ENCODE data around the gene CAPZB. TPM values are rescaled to one million over a fixed set of nuclear protein-coding genes. Genes with fewer than 3 reads are reported as not detected.

Gene CAPZB
- polyA plus RNA-seq, 3 donors = 229 to 280 (median 234) TPM

DNA sequence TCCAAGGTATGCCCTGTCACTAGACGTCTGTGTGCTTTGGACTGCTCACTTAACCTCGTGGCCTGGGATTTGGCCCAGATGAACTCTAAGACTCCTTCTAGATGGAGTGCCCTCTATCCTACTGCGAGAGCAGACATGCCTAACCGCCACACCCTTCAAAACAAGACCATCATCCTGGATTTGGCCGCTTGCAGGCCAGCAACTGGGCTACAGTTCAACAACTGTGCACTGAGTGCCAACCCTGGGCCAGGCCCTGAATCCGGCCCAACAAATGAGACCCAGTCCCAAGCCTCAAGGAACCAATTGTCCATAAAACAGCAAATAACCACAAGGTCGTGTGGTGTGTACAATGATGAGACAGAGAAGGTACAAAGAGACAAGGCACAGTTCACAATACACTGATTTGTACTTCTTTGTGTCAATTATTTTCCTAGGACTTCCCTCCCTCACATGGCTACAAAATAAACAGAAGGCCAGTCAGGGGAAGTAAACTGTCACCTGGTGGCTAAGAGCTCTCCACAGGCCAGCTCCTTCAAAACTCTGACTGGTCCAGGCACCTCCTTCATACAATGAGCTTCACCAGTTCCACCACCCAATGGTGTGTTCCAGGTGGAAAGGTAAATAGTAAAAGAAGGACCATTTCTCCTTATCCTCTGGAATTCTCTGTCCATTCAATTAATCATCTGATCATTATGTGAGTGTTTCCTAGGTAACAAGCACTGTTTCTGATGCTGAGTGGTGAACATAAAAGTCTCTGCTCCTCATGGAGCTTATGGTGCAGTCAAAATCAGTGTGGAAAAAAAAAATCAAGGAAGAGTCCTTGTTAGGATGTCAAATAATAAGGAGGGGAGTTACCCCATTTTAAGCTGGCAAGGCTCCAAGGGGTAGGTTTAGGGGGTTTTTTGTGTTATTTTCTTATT, 60.4 kb downstream of the CAPZB start:
- no peak for DNase-seq (ENCODE audit: extremely low read depth in 1 of 11, low read depth in 9 of 11, low spot score in 4 of 11)

DNA sequence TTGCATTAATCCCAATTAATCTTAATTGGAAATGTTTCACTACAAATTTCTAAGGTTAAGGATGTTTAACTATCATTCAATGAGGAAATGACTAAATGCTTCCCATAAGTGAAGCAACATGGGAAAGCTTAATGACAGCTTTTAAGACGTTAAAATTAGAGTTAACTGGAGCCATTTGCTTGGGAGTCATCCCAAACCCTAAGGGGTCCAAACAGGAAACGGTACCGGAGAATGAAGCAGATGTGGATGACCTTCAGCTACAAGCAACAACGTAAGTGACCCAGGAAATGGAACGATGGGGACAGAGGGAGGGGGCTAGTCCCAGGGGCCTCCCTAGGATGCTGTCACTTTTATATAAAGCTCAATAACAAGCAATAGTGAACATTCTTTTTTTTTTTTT, 62.2 kb downstream of the CAPZB start:
- no peak for DNase-seq (ENCODE audit: extremely low read depth in 1 of 11, low read depth in 9 of 11, low spot score in 4 of 11)

DNA sequence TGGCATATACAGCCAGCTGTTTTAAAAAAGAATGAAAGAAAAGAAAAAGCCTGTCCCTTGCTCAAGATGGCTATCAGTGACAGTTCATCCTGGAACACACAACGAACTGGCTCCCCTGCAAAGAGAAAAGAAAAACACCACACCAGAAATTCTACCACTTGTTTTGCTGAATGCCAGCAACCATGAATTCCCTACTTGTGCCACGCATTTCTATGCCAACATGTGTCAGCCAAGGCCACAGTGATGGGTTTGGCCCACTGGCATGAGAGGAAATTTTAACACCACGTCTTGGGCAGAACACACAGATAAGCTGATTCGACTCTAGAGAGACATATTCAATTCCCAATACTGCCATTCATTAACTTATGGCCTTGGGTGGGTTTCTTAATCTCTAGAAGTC, 64.0 kb downstream of the CAPZB start:
- DNase-seq (ENCODE audit: extremely low read depth in 1 of 11, low read depth in 9 of 11, low spot score in 4 of 11) = no peak

DNA sequence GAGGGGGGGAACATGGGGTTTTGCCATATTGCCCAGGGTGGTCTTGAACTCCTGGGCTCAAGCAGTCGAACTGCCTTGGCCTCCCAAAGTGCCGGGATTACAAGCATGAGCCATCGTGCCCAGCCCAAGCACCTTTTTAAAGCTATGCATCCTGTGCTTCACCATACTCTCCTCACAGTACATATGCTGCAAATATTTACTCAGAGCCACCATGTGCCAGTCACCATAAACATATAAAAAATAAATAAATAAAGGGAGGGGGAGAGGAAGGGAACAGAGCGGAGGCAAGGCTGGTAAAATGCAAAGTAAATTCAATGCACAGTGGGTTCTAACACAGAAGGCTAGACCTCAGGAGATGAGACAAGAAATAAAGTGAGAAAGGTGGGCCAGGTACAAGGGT, 64.7 kb downstream of the CAPZB start:
- no peak for DNase-seq (ENCODE audit: extremely low read depth in 1 of 11, low read depth in 9 of 11, low spot score in 4 of 11)

DNA sequence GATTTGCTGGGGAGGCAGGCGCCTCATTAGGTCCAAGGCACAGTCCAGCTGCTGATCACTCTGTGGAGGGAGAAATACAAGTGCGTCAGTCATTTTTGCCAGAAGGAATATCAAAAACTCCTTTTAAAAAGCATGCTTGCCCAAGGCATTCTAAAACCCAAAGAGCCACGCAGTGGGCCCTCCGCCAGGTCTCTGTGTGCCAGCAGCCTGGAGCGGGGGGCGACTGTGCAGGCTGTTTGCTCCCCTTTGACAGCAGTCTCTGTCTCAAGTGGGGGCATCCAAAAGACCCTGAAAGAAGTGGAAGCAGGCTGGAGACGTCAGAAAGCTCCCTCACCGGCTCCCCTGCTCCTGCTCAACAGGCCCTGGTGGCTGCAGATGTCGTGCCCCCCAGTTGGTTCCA, 65.6 kb downstream of the CAPZB start:
- no peak for DNase-seq (ENCODE audit: extremely low read depth in 1 of 11, low read depth in 9 of 11, low spot score in 4 of 11)

DNA sequence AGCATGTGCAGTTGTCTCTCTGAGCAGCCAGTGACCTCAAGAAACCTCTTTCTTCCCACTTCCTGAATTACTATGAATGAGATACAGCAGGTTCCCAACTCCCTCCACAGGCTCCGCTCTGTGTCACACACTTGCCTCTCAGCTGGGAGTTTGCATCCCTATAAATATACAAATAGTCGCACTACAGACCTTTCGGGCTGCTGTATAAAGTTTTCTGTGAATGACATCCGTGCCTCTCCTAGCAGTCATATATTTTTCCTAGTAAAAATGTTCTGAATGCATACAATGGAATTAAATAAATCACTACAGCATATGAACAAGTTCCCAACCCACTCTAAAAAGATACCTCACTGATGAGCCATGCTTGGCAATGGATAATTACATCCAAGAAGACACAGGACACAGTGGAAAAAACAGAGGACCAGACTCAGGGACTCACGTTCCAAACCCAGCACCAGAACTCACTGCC, 66.8 kb downstream of the CAPZB start:
- no peak for DNase-seq (ENCODE audit: extremely low read depth in 1 of 11, low read depth in 9 of 11, low spot score in 4 of 11)

DNA sequence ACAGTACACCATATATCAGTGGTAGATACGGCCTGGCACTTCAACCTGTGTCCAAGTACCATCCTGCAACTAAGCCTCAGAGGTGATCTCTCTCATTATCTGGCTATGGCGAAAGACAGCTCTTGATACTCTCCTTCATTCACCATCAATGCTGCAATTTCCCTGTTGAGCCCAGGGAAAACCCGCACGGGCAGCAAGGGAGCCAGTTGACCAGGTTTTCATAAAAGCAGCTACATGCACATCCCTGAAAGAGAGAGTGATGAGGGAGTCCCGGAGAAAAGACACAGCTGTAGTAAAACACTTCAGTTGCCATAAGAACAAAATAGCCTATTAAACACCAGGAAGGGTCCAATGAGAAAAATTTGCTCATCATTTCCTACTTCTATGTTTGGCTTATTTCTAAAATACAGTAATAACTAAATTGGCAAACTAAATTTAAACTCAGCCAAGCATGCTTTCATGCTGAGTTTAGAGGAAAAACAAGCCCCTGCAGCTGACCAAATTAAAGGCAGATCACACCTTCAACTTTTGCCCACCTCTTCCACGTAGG, 68.3 kb downstream of the CAPZB start:
- DNase-seq (ENCODE audit: extremely low read depth in 1 of 11, low read depth in 9 of 11, low spot score in 4 of 11) = no peak

DNA sequence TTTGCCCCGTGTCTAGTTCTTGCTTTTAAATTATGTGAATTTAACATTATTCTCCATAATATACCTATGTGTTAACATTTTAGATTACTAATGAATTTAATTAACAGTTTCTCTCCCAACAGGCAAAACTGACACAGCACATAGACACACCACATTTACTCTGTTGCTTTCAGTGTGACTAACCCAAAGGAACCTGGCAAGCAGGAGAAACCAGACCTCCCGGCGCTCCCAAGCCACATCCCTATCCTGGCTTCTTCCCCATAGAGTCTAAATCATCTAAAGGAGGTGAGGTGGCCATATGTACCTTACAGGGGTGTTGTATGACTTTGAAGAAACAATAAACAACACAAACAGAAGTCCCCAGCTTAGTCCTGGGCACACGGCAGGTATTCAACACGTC, 69.2 kb downstream of the CAPZB start:
- DNase-seq (ENCODE audit: extremely low read depth in 1 of 11, low read depth in 9 of 11, low spot score in 4 of 11) = no peak

DNA sequence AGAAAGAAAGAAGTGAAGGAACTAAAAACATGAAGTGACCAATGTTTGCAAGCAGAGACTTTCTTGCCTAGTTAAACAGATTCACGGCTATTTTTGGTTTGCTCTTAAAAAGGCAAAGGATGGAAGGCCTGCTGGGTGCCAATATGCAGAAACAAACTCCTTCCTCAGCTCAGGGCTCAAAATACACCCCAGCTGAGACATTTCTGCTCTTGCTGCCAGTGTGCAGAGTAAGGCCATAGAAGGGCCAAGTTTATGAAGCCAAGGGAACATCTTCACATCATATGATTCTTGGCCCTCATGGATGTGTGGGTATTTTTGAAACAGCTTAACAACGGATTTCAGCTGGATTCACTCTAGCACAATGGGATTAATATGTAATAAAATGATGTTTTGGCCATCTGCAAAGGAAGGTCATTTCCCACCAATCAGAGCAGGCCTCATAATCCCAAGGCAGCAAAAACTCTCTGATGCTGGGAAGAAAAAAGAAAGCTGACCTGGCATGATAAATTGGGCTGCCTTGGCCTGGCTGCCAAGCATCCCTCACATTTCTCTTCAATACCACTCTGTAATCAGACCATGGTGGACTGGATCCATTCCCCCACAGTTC, 70.7 kb downstream of the CAPZB start:
- no peak for DNase-seq (ENCODE audit: extremely low read depth in 1 of 11, low read depth in 9 of 11, low spot score in 4 of 11)

DNA sequence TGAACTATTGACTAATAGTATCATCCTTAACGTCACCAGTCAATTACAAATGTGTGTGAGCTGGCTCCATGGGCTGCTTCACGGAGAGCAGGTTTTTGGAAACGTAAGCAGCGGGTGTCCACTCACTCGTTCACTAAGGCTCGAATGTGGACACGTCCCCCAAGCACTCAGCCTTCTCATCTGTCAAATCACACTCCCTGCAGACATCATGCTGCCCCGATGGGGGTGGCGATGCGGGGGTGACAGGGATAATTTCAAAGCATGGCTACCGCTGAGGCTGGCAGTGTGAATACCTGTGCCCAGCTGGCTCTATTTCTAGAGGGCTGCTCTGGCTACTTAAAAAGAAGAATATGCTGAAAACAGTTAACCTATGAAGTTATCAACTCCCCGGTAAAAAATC, 71.3 kb downstream of the CAPZB start:
- no peak for DNase-seq (ENCODE audit: extremely low read depth in 1 of 11, low read depth in 9 of 11, low spot score in 4 of 11)

DNA sequence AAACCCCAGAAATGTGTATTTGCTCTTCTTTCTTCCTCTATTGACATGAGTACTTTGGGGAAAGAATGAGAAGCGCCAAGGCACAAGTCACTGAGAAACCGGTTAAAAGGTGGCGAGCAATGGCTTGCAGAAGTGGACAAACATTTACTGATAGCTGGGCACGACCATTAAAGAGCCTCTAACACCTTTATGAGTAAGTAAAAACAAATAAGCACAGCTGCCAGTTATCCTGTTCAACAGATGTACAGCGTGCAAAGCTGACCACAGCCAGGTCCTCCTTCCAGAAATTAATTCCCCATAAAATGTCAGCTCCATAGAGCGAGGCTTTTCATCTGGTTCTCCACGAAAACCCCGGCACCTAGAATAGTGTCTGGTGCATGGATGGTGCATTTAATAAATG, 72.7 kb downstream of the CAPZB start:
- DNase-seq (ENCODE audit: extremely low read depth in 1 of 11, low read depth in 9 of 11, low spot score in 4 of 11) = no peak

DNA sequence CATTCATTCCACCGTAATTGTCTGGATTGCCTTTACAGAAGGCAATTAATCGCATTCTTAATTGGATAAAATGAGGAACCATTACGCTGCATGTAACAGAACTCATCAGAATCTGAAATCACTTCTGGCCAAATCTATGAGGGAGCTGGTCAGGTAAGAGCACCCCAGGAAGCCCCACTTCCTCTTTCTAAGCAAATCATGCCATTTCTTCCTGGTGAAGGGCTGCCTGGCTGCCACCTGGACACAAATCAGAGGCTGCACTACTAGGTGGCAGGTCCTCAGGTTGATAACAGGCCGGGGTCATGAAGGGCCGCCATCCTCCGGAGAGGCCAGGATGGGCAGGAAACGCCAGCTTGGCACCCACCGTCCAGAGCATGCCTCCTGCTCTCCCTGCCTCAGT, 73.7 kb downstream of the CAPZB start:
- no peak for DNase-seq (ENCODE audit: extremely low read depth in 1 of 11, low read depth in 9 of 11, low spot score in 4 of 11)

DNA sequence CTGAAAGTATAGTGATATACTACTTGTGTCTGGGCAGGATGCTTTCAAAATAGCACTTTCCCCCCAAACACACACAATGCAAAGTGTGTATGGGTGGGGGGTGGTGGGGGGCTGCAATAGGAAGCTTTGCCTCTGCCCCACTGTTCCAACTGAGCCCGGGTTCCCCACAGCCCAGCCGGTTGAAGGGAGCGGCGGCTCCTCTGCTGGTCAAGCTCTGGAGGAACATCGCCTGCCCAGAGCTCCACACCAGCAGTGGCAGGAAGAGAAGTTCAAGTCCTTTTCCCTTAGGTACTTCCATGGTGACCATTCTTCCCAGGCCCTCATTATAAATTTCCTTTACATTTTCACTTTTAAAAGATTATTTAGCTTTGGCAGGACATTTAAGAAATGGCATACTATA, 74.9 kb downstream of the CAPZB start:
- no peak for DNase-seq (ENCODE audit: extremely low read depth in 1 of 11, low read depth in 9 of 11, low spot score in 4 of 11)

DNA sequence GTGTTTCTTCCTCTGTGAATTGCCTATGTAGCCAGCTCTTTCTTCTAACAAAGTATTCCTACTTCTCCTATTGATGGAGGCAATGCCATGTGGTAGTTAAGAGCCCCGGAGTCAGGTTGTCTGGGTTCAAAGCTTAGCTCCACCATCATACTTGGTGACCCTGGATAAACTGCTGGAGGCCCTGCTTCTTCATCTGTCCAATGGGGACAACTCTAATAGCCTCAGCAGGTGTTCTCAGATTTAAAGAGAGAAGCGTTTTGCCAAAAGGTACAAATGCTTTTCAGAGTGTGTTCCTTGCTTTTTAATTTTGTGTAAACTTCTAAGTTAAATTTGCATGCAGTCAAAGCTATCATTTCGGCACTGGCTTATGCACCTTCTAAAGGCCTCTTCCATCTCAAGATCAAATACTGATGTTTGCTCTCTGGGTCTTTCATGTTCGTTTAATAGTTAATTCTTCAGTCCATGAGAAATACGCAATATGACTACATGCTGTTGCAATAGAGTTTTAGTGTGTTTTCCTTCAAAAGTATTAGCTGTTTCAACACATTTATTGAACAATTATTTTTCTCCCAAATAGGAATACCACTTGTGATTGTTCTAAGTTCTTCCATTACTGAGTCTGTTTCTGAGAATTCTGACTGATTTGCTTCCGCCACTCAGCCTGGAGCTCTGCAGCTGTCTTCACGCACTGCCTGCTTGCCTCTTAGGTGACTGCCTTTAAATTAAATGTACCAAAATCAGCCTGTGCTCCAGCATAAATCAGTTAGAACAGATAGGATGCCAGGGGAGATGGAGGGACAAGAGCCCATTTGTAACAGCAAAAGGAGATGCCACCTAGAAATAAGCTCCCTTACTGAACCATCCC, 75.6 kb downstream of the CAPZB start:
- no peak for DNase-seq (ENCODE audit: extremely low read depth in 1 of 11, low read depth in 9 of 11, low spot score in 4 of 11)

DNA sequence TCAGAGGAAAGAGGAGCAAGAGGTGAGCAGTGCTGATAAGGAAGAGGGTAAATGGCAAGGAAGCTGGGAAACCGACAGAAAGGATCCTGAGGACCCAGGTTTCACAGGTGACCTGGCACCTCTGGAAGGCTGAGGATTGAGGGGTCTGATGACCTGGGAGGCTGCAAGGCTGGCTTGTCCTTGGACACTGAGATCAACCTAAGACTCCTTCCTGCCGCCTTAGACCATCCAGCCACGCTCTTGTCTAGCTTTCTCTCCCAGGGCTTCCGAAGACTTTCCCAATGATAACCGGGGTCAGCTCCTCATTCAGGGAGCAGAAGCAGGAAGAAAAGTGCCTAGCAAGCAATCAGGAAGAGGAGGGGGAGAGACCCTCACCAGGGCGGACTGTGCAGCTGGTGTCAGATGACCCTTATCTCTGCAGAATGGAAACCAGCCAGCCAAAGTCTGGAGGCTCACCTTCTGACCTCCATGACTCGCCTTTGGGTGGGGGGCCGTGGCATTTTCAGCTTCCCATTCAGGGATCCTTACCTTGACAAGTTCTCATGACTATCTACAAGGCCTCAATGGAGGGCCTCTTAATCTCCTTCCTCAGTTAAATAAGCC, 77.7 kb downstream of the CAPZB start:
- no peak for DNase-seq (ENCODE audit: extremely low read depth in 1 of 11, low read depth in 9 of 11, low spot score in 4 of 11)

DNA sequence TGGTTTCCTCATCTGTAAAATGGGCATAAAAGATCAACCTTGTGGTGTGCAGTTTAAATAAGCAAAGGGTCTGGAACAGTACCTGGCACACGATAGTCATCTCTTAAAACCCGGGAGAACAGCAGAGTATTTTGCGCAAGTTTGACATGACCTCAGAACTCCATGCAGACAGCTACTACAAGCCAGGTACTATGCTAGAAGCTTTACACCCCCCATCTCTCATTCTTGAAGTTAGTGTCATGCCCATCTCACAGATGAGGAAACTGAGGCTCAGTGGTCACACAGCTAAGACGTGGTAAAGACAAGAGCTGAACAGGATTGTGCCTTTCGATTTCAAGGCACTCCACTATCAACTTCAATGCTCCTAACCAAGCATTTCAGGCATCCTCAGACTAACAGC, 78.7 kb downstream of the CAPZB start:
- no peak for DNase-seq (ENCODE audit: extremely low read depth in 1 of 11, low read depth in 9 of 11, low spot score in 4 of 11)

DNA sequence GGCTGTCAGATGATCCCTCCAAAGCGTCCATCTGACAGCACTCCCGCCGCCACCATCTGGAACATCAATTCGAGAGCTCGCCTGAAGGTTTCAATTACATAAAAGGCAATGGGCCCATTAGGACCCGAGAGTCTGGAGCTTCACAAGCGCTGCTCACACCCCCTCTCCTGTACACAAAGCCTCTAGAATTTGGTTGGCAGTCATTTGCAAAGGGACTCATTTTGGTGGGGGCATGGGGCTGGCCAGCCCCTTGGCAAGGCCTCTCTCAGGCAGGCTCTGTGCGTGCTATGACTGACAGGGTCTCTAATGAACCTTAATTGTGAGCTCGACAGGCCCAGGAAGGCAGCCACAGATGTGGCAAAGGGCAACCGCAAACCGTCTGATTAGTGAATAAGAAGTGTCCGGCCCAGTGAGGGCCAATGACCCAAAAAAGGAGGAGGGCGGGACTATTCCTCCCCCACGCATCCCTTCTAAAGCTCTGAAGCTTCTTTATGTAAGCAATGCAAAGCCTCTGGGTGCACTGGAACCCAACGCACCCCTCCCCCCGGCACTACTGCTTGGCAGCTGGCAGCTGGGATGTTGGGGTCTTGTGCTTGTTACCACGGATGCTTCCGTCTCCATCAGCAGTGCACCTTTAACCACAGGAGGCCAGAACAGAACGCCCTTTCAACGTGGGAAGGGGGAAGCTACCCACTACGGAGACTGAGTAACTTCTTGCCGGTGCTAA, 79.4 kb downstream of the CAPZB start:
- peak in 4 of 11 donors; percentile 36 to 65 (median 48) for DNase-seq (ENCODE audit: extremely low read depth in 1 of 11, low read depth in 9 of 11, low spot score in 4 of 11)

DNA sequence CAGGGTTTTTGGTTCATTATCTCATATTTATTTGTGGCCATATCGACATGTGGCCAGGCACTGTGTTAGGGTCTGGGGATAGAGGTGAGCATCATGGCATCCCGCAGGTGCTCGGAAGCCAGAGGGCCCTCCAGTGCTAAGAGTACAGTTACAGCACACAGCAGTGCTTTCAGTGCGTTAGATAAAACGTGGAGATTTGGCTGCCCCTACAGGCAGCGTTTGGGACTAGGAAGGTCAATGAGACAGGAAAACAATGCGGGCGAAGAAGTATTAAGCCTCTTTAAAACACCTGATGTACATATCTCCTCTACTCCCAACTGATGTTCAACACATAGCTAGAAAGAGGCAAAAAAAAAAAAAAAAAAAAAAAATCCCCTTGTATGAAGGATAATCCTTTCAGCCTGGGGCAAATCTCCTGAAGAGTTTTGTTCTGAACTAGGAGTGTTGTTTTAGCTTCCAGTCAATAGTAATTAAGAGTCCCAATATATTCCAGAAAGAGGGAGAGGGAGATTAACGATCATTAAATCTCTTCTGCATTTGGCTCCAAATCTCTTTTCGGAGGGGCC, 80.1 kb downstream of the CAPZB start:
- DNase-seq (ENCODE audit: extremely low read depth in 1 of 11, low read depth in 9 of 11, low spot score in 4 of 11) = no peak
